ENCODE data around the gene NLRX1.

DNA sequence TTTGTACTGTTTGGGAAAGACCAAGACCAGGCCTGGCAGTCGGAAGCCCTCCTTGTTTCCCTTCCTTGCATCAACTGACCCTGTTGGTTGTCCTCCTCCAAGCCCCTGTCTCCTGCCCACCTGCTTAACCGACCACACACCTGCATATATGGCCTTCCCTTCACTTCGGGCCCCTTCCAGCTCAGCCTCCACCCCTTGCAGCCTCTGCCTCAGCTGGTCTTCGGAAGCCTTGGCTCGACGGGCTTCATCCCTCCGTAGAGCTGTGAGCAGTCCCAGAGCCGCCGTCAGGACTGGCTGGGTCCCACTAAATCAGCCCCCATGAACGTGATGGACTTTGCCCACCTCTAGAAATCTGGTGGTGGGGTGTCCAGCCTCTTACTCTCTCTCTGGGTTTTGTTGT lies 25.1 kb downstream of the NLRX1 start:
- no peak for TF ChIP-seq POLR2AphosphoS5 (IDR thresholded peaks at IDR 0.05; ENCODE audit: low read depth, low read length)
- TF ChIP-seq, protein P1, sequence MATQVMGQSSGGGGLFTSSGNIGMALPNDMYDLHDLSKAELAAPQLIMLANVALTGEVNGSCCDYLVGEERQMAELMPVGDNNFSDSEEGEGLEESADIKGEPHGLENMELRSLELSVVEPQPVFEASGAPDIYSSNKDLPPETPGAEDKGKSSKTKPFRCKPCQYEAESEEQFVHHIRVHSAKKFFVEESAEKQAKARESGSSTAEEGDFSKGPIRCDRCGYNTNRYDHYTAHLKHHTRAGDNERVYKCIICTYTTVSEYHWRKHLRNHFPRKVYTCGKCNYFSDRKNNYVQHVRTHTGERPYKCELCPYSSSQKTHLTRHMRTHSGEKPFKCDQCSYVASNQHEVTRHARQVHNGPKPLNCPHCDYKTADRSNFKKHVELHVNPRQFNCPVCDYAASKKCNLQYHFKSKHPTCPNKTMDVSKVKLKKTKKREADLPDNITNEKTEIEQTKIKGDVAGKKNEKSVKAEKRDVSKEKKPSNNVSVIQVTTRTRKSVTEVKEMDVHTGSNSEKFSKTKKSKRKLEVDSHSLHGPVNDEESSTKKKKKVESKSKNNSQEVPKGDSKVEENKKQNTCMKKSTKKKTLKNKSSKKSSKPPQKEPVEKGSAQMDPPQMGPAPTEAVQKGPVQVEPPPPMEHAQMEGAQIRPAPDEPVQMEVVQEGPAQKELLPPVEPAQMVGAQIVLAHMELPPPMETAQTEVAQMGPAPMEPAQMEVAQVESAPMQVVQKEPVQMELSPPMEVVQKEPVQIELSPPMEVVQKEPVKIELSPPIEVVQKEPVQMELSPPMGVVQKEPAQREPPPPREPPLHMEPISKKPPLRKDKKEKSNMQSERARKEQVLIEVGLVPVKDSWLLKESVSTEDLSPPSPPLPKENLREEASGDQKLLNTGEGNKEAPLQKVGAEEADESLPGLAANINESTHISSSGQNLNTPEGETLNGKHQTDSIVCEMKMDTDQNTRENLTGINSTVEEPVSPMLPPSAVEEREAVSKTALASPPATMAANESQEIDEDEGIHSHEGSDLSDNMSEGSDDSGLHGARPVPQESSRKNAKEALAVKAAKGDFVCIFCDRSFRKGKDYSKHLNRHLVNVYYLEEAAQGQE (IDR thresholded peaks at IDR 0.05; ENCODE audit: insufficient read depth in 1 of 2, low read depth in 2 of 2, low read length in 2 of 2): no peak
- no peak for TF ChIP-seq TAF1 (IDR thresholded peaks at IDR 0.05; ENCODE audit: borderline replicate concordance, insufficient read depth, low read length)
